B cell (primary cell): ENCODE measurements around the gene PTPRN2. TPM values are rescaled to one million over a fixed set of nuclear protein-coding genes. Genes with fewer than 3 reads are reported as not detected.

Source experiments
- ATAC-seq: fragments of 200-7000 bp; cut with Tn5 transposase; one replicate; pipeline ENCODE4 v1.10.0; 2021; ENCODE audit warnings: low read depth, mild to moderate bottlenecking, moderate number of reproducible peaks, moderate library complexity
- CTCF ChIA-PET: fragments of 350-600 bp; sonication (Branson Sonifier 250); formaldehyde crosslinking; loops from one replicate; lab custom pipeline; 2021; ENCODE audit warnings: antibody characterized with exemption, inconsistent platforms; lab: Charles Lee
- POLR2A ChIA-PET: fragments of 350-600 bp; sonication (Branson Sonifier 250); formaldehyde crosslinking; loops from one replicate; lab custom pipeline; 2021; ENCODE audit warnings: antibody characterized with exemption; lab: Charles Lee
- DNase-seq: peaks from one replicate; pipeline ENCODE4 v3.0.0; 2013
- H2AFZ ChIP-seq: 2 replicates; pipeline ENCODE4 v1.6.1; 2012; ENCODE audit warnings: mild to moderate bottlenecking, low read depth, low read length; ENCODE audit not compliant: insufficient read depth, poor library complexity, severe bottlenecking
- H3K27ac ChIP-seq, 2 donors: 1 replicate in 1 of 2; 2 replicates in 1 of 2; pipeline ENCODE4 v1.5.1; 2012 to 2013; ENCODE audit warnings: low read length in 2 of 2, mild to moderate bottlenecking in 2 of 2, moderate library complexity in 1 of 2
- H3K27me3 ChIP-seq, 4 experiments: fragments of 200-600 bp in 1 of 4; sonication (generic) in 1 of 4; replicated peaks in 1 of 4; 1 replicate in 2 of 4; 2 replicates in 2 of 4; pipeline versions ENCODE4 v1.6.1 to v1.7.0; 2013 to 2016; ENCODE audit warnings: low read length in 3 of 4, mild to moderate bottlenecking in 2 of 4, mixed read lengths in 1 of 4, moderate library complexity in 1 of 4; ENCODE audit not compliant: insufficient read depth in 4 of 4, control insufficient read depth in 3 of 4; ENCODE audit errors: control extremely low read depth in 1 of 4
- H3K36me3 ChIP-seq, 2 experiments: replicated peaks in 1 of 2; 1 replicate in 1 of 2; 2 replicates in 1 of 2; pipeline versions ENCODE4 v1.6.1 to v1.7.1; 2013; ENCODE audit warnings: low read length in 1 of 2; ENCODE audit not compliant: insufficient read depth in 2 of 2, control insufficient read depth in 1 of 2; ENCODE audit errors: control extremely low read depth in 1 of 2, extremely low read depth in 1 of 2
- H3K4me1 ChIP-seq, 2 donors: fragments of 200-600 bp in 1 of 2; sonication (generic) in 1 of 2; 1 replicate in 1 of 2; 2 replicates in 1 of 2; pipeline versions ENCODE4 v1.5.1 to v1.6.1; 2013 to 2017; ENCODE audit warnings: low read length in 2 of 2; ENCODE audit not compliant: control insufficient read depth in 2 of 2, insufficient read depth in 2 of 2
- H3K4me2 ChIP-seq: replicated peaks from 2 replicates; pipeline ENCODE3; 2012; ENCODE audit warnings: mild to moderate bottlenecking, low read depth, low read length; ENCODE audit not compliant: poor library complexity, severe bottlenecking
- H3K4me3 ChIP-seq, 5 experiments: fragments of 200-600 bp in 1 of 5; sonication (generic) in 1 of 5; 1 replicate in 3 of 5; 2 replicates in 2 of 5; pipeline versions ENCODE4 v1.5.1 to v1.7.0; 2011 to 2016; ENCODE audit warnings: low read length in 4 of 5, mild to moderate bottlenecking in 4 of 5, low read depth in 2 of 5, control low read depth in 1 of 5, moderate library complexity in 1 of 5; ENCODE audit not compliant: insufficient read depth in 1 of 5; ENCODE audit errors: control extremely low read depth in 1 of 5, extremely low read depth in 1 of 5
- H3K79me2 ChIP-seq: fragments of 200-600 bp; sonication (generic); one replicate; pipeline ENCODE4 v1.6.0; 2016; ENCODE audit warnings: low read length; ENCODE audit not compliant: control insufficient read depth, insufficient read depth
- H3K9ac ChIP-seq: fragments of 200-600 bp; sonication (generic); 2 replicates; pipeline ENCODE4 v1.6.1; 2017; ENCODE audit warnings: mild to moderate bottlenecking, low read length, moderate library complexity
- H3K9me3 ChIP-seq, 3 donors: one replicate each; pipeline versions ENCODE4 v1.6.1 to v1.7.1; 2013; ENCODE audit warnings: low read length in 2 of 3; ENCODE audit not compliant: control insufficient read depth in 2 of 3, insufficient read depth in 1 of 3; ENCODE audit errors: control extremely low read depth in 1 of 3
- H4K20me1 ChIP-seq: 2 replicates; pipeline ENCODE4 v1.6.0; 2012; ENCODE audit warnings: mild to moderate bottlenecking, low read length; ENCODE audit not compliant: insufficient read depth, control insufficient read depth, poor library complexity, severe bottlenecking
- H3K27ac Mint-ChIP-seq: one replicate; pipeline ENCODE4 v1.8.0; 2021; ENCODE audit warnings: mixed read lengths
- H3K27me3 Mint-ChIP-seq: one replicate; pipeline ENCODE4 v1.8.0; 2021; ENCODE audit warnings: mixed read lengths
- H3K4me1 Mint-ChIP-seq: one replicate; pipeline ENCODE4 v1.8.0; 2021; ENCODE audit warnings: mixed read lengths
- H3K4me3 Mint-ChIP-seq: one replicate; pipeline ENCODE4 v1.8.0; 2021; ENCODE audit warnings: mixed read lengths
- H3K9me3 Mint-ChIP-seq: one replicate; pipeline ENCODE4 v1.8.0; 2022; ENCODE audit warnings: mixed read lengths; ENCODE audit not compliant: insufficient read depth
- CTCF ChIP-seq: fragments of 200-600 bp; IDR thresholded peaks from one replicate; pipeline ENCODE4 v1.8.0; 2022; ENCODE audit warnings: antibody characterized with exemption, mild to moderate bottlenecking
- EZH2 ChIP-seq: IDR thresholded peaks from 2 replicates; pipeline ENCODE4 v1.6.1; 2012; ENCODE audit warnings: borderline replicate concordance, low read depth, mild to moderate bottlenecking, moderate library complexity, low read length; ENCODE audit not compliant: insufficient read depth, poor library complexity, severe bottlenecking
- WGBS: methylation state at CpG from one replicate; pipeline ENCODE4 v1.1.5; 2013; ENCODE audit warnings: missing lambda C conversion rate; ENCODE audit not compliant: insufficient coverage; 5-methylcytosine and 5-hydroxymethylcytosine counted together
- intact Hi-C: fragments of 100-400 bp; cut with micrococcal nuclease; formaldehyde crosslinking; loops from one replicate; pipeline ENCODE4 v1.10.0; 2022
- polyA plus RNA-seq: library from polyadenylated mRNA; depleted of rRNA; stranded (reverse); fragments of >200 nt; gene quantifications from 2 replicates; pipeline ENCODE4 v1.2.3, GENCODE V29; 2012
- total RNA-seq, 2 donors: library from RNA; stranded (reverse); fragments of 120-200 nt in 1 of 2; gene quantifications; 1 replicate in 1 of 2; 2 replicates in 1 of 2; pipeline versions ENCODE4 v1.2.3 to v1.2.4, GENCODE V29; 2013 to 2022

The PTPRN2 gene
- total and polyA plus RNA-seq, 2 donors (not counting 1 experiment from before 2014, with no cell fraction given), result 2.0 to 5.0 TPM

- Mint-ChIP-seq H3K4me1 (no peaks in the 10 kb centered on the region), H3K27ac (no peak overlapping the region), H3K4me3 (no peak overlapping the region), H3K9me3 (peaks cover 14% of the 10 kb centered on the region), H3K27me3 (no peaks in the 10 kb centered on the region)
- H3K4me1 ChIP-seq, result no peaks in the 10 kb centered on the region
- H4K20me1 ChIP-seq, result no peaks in the 10 kb centered on the region
- TF ChIP-seq EZH2, result no peak
- TF ChIP-seq CTCF, result no peak
- no peak overlapping the region for H3K4me2 ChIP-seq
- 64% methylated on average over 3 of the region's 3 CpGs for WGBS
- intact Hi-C loops, result no loop called here
- H3K9me3 ChIP-seq, result peaks cover 0 to 63% (median 29%) of the 10 kb centered on the region in 3 donors
- no peaks in the 10 kb centered on the region for H3K27me3 ChIP-seq
- H3K79me2 ChIP-seq, result no peaks in the 10 kb centered on the region
- no peak overlapping the region for H3K9ac ChIP-seq
- POLR2A ChIA-PET, result no interaction called here
- H2AFZ ChIP-seq, result no peak overlapping the region
- DNase-seq (no peak), ATAC-seq (no peak)
- CTCF ChIA-PET, result no interaction called here
- no peak overlapping the region for H3K27ac ChIP-seq
- no peak overlapping the region for H3K4me3 ChIP-seq
- H3K36me3 ChIP-seq, result no peaks in the 10 kb centered on the region
These were observed 616.9 kb downstream of the PTPRN2 start for GRCh38 chr7:157970744-157971143.

- Histone ChIP-seq H3K27me3 (no peaks in the 10 kb centered on the region), H3K9ac (no peak overlapping the region), H3K9me3 (peaks cover 0 to 55% (median 26%) of the 10 kb centered on the region in 3 donors), H3K4me3 (no peak overlapping the region), H3K4me2 (no peak overlapping the region), H3K36me3 (no peaks in the 10 kb centered on the region), H3K79me2 (no peaks in the 10 kb centered on the region), H4K20me1 (no peaks in the 10 kb centered on the region), H2AFZ (no peak overlapping the region), H3K27ac (no peak overlapping the region), H3K4me1 (no peaks in the 10 kb centered on the region)
- 100% methylated on average over 1 of the region's 2 CpGs for WGBS
- H3K9me3 Mint-ChIP-seq, result peaks cover 14% of the 10 kb centered on the region
- DNase-seq, result no peak
- H3K27ac Mint-ChIP-seq, result no peak overlapping the region
- no peak overlapping the region for H3K4me3 Mint-ChIP-seq
- intact Hi-C loops, result no loop called here
- no peak for TF ChIP-seq EZH2
- TF ChIP-seq CTCF, result no peak
- no peaks in the 10 kb centered on the region for H3K27me3 Mint-ChIP-seq
- no peak for ATAC-seq
- ChIA-PET CTCF (no interaction called here), POLR2A (no interaction called here)
- no peaks in the 10 kb centered on the region for H3K4me1 Mint-ChIP-seq
These were observed 617.6 kb downstream of the PTPRN2 start for GRCh38 chr7:157969995-157970394.
